Measurements from ENCODE around the gene ENTHD1.
A peak's percentile ranks its signal among the peaks of the same experiment; 100 is the strongest.
"Not testable (repeated sequence)": the region's sequence is repeated elsewhere in the genome, so short reads cannot be mapped to it uniquely, and the experiment has no call there.

ENTHD1 gene

DNA sequence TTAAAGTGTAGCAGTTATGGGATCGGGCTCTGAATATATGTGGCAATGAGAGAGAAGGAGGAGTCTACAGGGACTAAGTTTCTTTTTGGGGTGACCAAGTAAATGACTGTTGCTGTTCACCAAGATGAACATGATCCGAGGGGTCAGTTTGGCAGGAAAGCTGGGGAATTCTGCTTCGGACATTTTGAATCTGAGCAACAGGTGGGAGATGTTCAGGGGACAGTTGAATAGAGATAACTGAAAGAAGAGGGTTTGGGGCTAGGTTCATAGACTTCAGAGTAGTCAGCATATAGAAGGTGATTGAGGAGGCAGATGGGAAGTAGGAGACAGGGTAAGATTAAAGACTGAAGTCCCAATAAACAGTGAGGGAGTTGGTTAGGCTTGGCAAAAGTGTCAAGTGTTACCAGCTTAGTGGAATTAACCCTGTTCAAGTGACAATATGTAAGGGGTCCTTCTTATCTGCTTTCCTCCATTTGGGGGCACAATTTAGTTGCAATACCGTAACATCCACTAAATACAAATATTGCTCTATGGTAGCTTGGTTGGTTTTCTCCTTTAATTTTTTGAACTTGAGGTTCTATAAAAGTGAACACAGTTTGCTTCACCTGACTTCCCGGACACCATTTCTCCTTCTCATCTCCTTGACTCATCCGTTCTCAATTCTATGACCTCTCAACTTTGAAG, 2.9 kb upstream of the ENTHD1 start:
- no peak for DNase-seq

DNA sequence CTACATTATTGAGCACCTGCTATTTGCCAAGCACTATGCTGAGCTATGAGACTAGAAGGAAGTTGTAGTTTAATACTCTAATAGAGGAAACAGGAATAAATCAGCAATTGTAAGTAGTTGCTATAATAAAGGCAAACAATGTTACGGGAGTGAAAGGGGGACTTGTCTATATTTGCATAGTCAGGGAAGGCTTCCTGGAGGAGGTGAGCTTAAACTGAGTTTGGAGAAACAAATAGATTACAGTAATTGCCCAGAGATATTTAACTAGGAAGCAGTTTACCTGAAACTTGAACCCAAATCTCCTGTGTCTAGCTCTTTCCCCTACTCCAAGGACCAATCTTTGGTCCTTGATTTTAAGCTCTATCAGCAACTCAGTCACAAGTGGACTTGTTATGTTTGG, 2.1 kb upstream of the ENTHD1 start:
- DNase-seq = no peak

DNA sequence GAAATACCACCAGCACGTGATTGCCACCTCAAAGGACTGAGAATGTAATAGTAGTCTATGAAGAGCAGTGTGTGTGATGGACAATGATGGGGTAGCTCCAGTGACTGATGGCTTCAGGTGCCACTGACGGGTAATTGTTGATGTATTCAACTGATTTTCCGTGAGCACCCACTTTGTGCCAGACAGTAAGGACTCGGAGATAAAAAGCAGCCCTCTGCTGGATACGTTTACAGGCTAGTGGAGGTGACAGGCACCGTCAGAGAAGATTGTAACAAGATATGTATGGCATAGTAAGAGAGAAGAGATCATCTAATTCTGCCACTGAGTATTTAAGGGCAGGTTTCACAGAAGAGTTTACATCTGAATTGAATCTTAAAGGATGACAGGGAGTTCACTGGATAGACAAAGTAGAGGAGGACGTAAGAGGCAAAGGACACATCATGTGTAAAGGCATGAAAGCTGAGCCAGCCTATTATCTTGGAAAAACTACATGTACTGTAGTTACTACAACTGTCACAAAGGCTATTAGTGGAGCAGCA, 1.1 kb upstream of the ENTHD1 start:
- DNase-seq = no peak

DNA sequence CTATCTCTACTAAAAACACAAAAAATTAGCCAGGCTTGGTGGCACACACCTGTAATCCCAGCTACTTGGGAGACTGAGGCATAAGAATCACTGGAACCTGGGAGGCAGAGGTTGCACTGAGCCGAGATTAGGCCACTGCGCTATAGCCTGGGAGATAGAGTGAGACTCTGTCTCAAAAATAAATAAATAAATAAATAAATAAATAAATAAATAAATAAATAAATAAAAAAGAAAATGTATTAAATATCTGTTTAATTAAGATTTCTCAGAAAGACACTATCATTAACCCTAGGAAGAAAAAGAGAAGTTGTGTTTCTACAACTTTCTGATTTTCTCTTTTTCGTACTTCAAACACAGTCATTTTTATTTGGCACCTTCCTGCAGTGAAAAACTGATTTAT, 3.6 kb downstream of the ENTHD1 start:
- DNase-seq = not testable (repeated sequence)

DNA sequence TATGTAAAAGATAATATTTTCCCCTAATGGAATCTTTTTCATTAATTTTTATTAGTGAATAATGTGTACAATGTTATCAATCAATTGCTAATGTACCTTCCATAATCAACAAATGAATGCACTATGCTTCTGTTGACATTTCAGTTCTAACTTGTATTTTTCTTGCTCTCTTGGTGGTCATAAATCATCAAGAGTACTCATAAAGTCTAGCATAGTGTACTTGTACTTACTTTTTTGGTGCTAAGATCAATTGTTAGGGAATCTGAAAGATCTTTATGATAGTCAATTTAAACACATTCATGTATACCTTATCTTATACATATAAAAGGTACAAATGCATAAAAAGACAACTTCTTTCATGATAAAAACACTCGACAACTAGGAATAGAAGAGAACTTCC, 10.5 kb downstream of the ENTHD1 start:
- no peak for DNase-seq

DNA sequence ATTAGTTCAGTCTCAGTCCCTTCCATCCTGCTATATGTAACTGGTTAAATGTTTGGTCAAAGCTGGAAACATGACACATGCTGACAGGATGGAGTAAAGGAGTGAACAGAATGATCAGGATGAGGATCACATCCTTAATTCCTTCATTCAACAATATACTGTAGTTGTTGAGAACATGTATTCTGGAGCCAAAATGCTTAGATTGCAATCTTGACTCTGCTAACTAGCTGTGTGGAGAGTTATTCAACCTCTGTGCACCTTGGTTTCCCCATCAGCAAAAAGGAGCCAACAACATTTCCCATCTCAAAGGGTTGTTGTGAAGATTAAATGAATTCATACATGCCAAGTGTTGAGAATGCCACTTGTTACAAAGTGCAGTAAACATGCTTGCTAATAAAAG, 12.8 kb downstream of the ENTHD1 start:
- no peak for DNase-seq

DNA sequence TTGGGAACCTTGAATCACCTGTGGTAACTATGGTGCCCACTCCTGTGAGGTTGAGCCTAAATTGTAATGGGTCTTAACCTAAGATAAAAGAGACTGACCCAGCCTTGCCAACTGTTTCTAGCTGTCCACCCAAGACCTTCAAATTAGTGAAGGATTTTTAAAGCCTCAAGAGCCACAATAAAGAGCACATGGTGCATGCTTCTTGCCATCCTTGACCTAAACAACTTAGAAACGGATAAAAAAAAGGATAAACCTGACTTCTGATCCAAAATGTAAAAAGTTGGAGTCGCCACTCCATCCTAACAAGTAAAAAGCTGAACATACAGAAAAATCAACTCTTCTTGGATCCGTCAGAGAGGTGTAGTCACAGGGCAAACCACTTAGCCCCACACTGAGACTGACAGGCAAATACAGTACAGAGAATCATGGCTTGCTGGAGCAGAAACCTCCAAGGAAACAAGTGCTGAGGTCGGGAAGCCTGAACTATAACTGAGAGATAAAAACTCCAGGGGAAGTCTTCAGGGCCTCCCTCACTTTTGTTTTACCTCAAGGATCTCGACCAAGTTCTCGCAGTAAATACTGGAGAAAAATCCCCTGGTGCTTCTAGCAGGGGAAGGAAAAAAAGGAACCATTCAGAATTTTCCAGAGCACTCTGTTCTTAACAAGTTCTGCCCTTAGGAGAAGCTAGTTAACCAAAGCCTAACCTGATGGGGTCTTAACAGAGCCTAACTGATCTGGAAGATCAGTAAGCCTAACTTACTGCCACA, 16.3 kb downstream of the ENTHD1 start:
- DNase-seq = no peak

DNA sequence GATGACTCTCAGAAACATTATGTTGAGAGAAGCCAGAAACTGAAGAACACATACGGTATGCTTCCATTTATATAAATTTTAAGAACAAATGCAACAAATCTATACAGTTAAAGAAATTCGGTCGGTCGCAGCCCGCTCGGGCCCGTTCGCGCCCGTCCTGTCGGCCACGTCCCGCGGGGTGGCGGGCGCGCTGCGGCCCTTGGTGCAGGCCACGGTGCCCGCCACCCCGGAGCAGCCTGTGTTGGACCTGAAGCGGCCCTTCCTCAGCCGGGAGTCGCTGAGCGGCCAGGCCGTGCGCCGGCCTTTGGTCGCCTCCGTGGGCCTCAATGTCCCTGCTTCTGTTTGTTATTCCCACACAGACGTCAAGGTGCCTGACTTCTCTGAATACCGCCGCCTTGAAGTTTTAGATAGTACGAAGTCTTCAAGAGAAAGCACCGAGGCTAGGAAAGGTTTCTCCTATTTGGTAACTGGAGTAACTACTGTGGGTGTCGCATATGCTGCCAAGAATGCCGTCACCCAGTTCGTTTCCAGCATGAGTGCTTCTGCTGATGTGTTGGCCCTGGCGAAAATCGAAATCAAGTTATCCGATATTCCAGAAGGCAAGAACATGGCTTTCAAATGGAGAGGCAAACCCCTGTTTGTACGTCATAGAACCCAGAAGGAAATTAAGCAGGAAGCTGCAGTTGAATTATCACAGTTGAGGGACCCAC, 18.2 kb downstream of the ENTHD1 start:
- not testable (repeated sequence) for DNase-seq

DNA sequence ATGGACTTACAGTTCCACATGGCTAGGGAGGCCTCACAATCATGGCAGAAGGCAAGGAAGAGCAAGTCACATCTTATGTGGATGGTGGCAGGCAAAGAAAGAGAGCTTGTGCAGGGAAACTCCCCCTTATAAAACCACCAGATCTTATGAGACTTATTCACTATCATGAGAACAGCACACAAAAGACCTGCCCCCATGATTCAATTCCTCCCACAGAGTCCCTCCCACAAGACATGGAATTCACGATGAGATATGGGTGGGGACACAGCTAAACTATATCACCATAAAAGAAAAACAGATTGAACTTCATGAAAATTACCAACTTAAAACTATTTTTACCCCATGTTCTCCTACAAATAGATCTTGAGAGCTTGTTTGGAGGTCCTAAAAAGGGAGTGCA, 19.6 kb downstream of the ENTHD1 start:
- no peak for DNase-seq

DNA sequence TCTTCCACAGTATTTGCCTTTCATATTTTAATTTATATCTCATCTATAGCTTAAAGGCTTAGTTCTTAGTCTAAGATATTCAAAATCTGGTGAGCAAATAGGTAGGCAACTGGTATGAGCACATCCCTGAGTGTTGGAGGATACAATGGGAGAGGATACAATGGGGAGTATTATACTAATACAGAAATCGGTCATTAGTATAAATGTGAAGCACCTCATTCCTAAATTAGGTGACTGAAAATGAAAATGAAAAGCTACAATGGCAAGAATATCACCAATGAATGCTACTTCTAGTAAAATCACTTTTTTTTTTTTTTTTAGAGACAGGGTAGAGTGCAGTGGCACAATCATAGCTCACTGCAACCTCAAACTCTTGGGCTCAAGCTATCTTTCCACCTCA, 21.0 kb downstream of the ENTHD1 start:
- DNase-seq = no peak

DNA sequence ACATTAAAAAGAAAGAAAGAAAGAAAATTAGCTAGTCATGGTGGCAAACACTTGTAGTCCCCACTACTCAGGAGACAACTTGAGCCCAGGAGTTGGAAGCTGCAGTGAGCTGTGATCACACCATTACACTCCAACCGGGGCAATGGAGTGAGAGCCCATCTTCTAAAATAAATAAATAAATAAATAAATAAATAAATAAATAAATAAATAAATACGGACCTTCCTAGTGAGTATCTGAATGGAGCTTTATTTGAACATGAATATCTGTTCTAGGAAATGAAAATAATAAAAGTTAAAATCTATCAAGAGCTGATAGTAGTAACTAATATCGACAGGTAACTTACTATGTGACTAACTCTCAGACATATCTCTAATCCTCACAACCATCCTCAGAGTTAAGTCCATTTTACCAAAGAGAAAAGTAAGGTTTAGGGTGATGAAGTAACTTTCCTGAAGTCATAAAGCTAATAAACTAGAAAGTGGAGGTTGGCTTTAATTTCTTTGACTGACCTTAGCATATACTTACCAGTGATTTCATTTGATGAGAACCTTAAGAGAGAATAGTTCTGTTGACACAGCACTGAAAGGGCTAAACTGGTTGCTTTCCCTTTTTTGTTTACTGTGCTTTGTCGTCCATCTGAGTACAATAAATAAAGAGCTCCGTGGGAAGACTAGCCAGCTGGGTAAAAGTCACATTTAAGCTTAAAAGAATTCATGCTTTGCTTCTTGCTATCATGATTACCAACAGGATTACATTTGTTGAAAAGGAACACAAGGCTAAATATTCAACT, 22.4 kb downstream of the ENTHD1 start:
- no peak for DNase-seq

DNA sequence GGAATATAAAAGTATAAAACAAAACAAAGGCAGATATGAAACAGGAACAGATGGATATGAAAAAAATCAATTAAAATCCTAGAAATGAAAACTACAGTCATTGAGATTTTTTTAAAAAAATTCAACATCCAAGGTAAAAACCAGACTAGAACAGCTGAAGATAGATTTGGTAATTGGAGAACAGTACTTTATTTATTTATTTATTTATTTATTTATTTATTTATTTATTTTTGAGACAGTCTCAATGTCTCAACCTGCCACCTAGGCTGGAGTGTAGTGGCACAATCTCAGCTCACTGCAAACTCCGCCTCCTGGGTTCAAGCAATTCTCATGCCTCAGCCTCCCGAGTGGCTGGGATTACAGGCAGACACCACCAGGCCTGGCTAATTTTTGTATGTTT, 23.8 kb downstream of the ENTHD1 start:
- not testable (repeated sequence) for DNase-seq

DNA sequence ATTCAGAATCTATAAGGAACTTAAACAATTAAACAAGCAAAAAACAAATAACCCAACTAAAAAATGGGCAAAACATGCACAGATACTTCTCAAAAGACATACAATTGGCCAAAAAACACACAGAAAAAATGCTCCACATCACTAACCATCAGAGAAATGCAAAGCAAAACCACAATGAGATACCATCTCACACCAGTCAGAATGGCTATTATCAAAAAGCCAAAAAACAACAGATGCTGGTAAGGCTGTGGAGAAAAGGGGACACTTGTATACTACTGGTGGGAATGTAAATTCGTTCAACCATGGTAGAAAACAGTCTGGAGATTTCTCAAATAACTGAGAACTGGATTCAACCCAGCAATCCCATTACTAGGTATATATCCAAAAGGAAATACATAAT, 24.8 kb downstream of the ENTHD1 start:
- no peak for DNase-seq

DNA sequence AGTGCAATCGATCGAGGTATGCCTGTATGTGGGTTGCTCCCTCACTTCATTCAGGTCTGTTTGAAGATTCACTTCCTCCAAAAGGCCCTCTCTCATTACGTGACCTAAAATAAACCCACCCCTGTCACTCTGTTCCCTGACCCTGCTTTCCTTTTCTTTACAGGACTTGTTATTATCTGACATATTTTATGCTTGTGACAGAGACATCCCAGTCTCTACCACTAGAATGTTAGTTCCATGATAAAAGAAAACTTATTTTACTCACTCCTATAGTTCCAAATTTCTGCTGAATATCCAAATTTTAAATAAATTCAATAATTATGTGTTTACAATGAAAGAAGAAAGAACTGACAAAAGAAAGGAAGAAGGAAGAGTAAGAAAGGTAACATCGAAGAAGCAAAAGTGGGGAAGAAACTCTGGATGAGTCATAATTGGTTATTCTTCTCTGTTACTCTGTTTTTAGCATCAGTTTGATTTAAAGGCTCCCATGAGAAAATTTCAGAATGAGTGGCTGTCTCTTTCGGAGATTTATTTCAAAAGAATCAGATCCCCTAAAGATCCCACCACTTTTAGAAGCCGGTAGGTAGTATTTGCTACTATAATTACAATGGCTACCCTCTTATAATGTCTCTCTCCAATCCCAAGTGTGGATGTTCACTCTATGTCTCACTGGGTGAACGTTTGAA, 33.5 kb downstream of the ENTHD1 start:
- no peak for DNase-seq

DNA sequence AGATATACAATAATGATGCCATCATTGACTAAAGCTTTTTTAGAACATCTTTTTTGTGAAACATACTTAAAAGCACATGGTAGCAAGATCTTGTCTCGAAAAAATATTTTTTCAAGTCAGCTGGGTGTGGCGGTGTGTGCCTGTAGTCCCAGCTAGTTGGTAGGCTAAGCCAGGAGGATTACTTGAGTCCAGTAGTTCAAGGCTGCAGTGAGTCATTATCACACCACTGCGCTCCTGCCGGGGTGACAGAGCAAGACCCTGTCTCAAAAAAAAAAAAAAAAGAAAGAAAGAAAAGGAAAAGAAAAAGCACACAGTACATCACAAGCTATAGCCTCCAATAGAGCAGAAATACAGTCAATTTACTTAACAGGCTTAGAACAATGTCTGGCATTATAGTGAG, 37.0 kb downstream of the ENTHD1 start:
- DNase-seq = no peak

DNA sequence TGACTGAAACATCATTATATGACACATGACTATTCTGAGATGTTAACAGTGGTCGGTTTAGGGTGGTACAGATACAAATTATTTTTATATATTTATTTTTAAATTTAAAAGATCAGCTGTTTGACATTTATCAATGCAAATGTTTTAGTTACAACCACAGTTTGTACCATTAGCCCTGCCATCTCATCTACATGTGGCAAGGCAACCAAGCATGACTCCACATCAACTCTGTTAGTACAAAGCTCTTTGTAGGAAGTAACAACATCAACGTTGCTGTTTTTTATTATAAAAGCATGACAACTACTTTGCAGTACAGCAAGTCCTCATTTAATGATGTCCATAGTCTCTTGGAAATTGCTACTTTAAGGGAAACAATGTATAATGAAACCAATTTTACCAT, 40.8 kb downstream of the ENTHD1 start:
- no peak for DNase-seq

DNA sequence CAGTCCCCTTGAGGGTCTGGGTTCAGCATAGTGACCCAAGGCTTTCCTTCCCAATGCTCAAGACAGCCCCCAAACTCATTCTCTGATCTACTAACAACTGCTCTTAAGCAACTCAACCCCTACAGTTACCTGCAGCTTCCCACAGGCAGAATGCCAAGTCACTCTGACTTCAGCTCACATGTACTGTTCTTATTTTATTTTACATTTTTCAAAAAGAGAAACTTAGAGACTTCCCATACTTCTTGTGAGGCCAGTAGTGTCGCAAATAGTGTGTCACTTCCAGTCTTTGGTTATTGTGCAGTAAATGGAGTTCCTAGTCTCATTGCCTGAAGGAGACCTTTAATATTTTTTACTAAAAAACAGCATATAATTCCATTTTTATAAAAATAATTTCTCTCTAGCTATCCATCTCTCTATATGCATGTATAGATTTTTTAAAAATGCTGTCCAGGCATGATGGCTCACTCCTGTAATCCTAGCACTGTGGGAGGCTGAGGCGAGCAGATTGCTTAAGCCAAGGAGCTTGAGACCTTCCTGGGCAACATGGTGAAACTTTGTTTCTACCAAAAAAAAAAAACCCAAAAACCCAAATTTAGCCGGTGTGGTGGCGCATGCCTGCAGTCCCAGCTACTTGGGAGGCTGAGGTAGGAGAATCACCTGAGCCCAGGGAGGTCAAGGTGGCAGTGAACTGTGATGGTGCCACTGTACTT, 41.8 kb downstream of the ENTHD1 start:
- DNase-seq = no peak

DNA sequence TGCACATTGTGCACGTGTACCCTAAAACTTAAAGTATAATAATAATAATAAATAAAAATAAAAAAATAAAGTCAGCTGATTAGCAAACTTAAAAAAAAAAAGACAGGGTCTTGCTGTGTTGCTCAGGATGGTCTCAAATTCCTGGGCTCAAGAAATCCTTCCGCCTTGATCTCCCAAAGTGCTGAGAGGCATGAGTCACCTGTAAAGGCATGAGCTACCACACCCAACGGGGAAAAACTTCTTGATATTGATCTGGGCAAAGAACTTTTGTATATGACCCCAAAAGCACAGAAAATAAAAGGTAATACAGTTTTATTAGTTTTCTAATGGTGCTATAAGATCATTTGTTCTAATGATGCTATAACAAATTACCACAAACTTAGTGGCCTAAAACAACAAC, 46.1 kb downstream of the ENTHD1 start:
- no peak for DNase-seq

DNA sequence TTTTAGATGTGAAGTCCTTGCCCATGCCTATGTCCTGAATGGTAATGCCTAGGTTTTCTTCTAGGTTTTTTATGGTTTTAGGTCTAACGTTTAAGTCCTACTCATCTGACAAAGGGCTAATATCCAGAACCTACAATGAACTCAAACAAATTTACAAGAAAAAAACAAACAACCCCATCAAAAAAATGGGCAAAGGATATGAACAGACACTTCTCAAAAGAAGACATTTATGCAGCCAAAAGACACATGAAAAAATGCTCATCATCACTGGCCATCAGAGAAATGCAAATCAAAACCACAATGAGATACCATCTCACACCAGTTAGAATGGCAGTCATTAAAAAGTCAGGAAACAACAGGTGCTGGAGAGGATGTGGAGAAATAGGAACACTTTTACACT, 47.0 kb downstream of the ENTHD1 start:
- not testable (repeated sequence) for DNase-seq

DNA sequence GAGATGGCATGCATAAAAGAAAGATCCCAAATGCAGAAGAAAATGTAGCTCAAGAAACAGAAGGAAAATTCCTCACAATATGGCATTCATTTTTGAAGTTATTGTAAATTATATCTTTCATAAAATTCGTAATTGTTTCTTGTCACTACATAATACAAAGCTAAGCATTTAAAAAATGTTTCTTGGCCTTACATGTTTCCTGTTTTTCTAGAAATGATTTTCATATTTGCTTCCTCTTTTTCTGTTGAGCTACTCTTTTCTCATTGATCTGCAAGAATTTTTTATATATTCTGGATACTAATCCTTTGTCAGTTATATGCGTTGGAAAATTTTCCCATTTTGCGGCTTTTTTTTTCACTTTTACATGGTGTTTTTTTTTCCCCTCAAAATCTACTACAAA, 48.0 kb downstream of the ENTHD1 start:
- DNase-seq = no peak

DNA sequence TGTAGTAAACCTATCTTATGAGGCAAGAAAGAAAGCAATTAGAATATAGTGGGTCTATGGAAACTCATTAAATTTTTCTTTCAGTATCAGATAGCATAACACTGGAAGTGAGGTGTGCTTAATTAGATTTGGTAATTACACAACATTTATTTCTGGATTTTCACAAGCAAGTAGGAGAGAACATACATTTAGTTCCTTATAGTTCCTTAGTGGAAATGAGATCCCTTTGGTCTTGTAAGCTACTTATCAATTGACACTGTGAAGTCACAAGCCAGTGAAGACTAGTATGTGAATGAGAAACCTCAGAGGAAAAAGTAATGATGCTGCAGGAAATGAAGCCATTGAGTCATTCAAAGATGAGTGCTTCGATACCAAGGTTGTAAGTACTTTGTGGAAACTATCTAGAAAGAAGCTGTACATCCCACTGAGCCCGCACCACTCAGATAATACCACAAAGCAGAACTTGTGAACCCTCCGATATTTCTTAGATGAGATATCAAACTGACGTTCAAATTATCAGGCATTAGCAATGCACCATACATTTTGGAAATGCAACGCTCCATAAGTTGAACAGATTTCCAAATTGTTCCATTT, 53.5 kb downstream of the ENTHD1 start:
- DNase-seq = peak; percentile 12

Data from GF-D8 (cell line).